ENCODE data around the gene MSANTD2.

DNA sequence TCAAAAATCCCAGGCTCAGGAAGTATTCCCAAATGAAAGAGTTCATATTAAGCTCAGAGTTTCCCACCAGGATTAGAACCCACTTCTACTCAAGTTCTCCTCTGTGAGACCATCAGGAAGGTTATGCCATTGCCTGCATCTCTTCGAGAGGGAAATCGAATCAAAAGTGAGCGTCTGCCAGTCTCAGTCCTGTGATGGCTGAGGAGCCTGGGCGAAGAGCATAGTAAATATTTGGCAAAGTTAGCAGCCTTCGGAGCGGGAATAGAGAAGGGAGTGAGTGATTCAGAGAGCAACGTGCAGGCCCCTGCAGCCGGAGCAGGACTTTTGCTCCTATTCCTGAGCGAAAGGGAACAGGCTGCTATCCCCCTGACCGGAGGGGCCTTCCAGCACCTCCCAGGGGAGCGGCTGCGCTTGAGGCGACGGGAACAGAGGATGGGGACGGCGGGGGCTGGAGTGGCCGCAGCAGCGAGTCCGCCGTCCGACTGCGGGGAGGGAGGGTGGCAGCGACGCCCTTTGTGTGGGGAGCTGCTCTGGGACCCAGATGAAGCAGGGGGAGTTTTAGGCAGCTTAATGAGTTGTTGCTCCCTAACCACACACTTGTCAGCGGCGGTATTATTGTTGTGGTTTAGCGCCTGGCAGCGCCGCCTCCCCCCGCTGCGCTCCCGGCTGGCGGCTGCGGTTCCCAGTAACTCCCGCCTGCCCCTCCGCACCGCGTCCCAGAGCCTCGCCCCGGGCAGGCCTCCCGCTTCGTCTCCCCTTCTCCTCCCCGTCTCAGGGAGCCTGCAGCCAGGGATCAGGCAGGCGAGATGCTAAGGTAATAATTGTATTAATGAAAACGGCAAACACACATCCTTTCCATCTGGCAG lies 82.2 kb downstream of the MSANTD2 start:
- TF ChIP-seq, protein P1, sequence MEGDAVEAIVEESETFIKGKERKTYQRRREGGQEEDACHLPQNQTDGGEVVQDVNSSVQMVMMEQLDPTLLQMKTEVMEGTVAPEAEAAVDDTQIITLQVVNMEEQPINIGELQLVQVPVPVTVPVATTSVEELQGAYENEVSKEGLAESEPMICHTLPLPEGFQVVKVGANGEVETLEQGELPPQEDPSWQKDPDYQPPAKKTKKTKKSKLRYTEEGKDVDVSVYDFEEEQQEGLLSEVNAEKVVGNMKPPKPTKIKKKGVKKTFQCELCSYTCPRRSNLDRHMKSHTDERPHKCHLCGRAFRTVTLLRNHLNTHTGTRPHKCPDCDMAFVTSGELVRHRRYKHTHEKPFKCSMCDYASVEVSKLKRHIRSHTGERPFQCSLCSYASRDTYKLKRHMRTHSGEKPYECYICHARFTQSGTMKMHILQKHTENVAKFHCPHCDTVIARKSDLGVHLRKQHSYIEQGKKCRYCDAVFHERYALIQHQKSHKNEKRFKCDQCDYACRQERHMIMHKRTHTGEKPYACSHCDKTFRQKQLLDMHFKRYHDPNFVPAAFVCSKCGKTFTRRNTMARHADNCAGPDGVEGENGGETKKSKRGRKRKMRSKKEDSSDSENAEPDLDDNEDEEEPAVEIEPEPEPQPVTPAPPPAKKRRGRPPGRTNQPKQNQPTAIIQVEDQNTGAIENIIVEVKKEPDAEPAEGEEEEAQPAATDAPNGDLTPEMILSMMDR (IDR thresholded peaks at IDR 0.05; ENCODE audit: insufficient read depth, low read depth, low read length) = no peak
- TF ChIP-seq EZH2 (IDR thresholded peaks at IDR 0.05; ENCODE audit: insufficient read depth, low read length) = no peak
